Caco-2 (cell line): ENCODE measurements around the gene STAT4. TPM values are rescaled to one million over a fixed set of nuclear protein-coding genes. Genes with fewer than 3 reads are reported as not detected.

ENCODE experiments used
- BruUV-seq: library from RNA; stranded (reverse); fragments of 400-500 nt; replicated peaks from 2 replicates; lab custom pipeline; 2021; lab: Mats Ljungman, UMichigan
- CTCF ChIA-PET: fragments of 300-600 bp; sonication (Branson Sonifier 250); formaldehyde crosslinking; loops from one replicate; lab custom pipeline; 2022; ENCODE audit warnings: antibody characterized with exemption; lab: Charles Lee
- POLR2A ChIA-PET: fragments of 300-600 bp; sonication (Branson Sonifier 250); formaldehyde crosslinking; loops from one replicate; lab custom pipeline; 2022; ENCODE audit warnings: antibody characterized with exemption; lab: Charles Lee
- DNase-seq, 2 experiments: peaks; one replicate each; pipeline versions ENCODE4 v3.0.0 to v3.0.0-alpha.2; 2020 to 2022
- H3K27me3 ChIP-seq: replicated peaks from 2 replicates; pipeline ENCODE4 v1.6.0; 2011; ENCODE audit warnings: low read length; ENCODE audit not compliant: control insufficient read depth, insufficient read depth
- H3K36me3 ChIP-seq: 2 replicates; pipeline ENCODE4 v1.5.1; 2011; ENCODE audit warnings: low read length; ENCODE audit not compliant: control insufficient read depth, insufficient read depth
- H3K4me1 ChIP-seq: fragments of 250-450 bp; sonication (Bioruptor Pico); 2 replicates; pipeline ENCODE4 v1.5.1; 2020; ENCODE audit warnings: mild to moderate bottlenecking
- H3K4me3 ChIP-seq: 2 replicates; pipeline ENCODE4 v1.5.1; 2011; ENCODE audit warnings: low read depth, mild to moderate bottlenecking, control low read depth, low read length
- H3K9me3 ChIP-seq: fragments of 250-450 bp; sonication (Bioruptor Pico); 2 replicates; pipeline ENCODE4 v1.5.1; 2020; ENCODE audit warnings: mild to moderate bottlenecking, moderate library complexity
- H3K27ac Mint-ChIP-seq: one replicate; pipeline ENCODE4 v1.8.0; 2022; ENCODE audit warnings: mixed read lengths; ENCODE audit not compliant: unreplicated experiment
- H3K27me3 Mint-ChIP-seq: one replicate; pipeline ENCODE4 v1.8.0; 2022; ENCODE audit warnings: mixed read lengths; ENCODE audit not compliant: insufficient read depth, unreplicated experiment
- H3K36me3 Mint-ChIP-seq: one replicate; pipeline ENCODE4 v1.8.0; 2022; ENCODE audit warnings: mild to moderate bottlenecking, mixed read lengths; ENCODE audit not compliant: insufficient read depth, unreplicated experiment
- H3K4me1 Mint-ChIP-seq: one replicate; pipeline ENCODE4 v1.8.0; 2022; ENCODE audit warnings: low read depth, mixed read lengths; ENCODE audit not compliant: unreplicated experiment
- H3K4me3 Mint-ChIP-seq: one replicate; pipeline ENCODE4 v1.8.0; 2022; ENCODE audit warnings: mild to moderate bottlenecking, moderate library complexity, mixed read lengths; ENCODE audit not compliant: unreplicated experiment
- H3K9me3 Mint-ChIP-seq: one replicate; pipeline ENCODE4 v1.8.0; 2022; ENCODE audit warnings: mixed read lengths; ENCODE audit not compliant: unreplicated experiment
- CTCF ChIP-seq, 2 experiments: fragments of 200-600 bp in 1 of 2; IDR thresholded peaks; 1 replicate in 1 of 2; 2 replicates in 1 of 2; pipeline versions ENCODE4 v1.5.1 to v1.8.0; 2011 to 2022; ENCODE audit warnings: antibody characterized with exemption in 1 of 2, control low read depth in 1 of 2, inconsistent platforms in 1 of 2, low read depth in 1 of 2, low read length in 1 of 2, mild to moderate bottlenecking in 1 of 2, moderate library complexity in 1 of 2; ENCODE audit not compliant: insufficient read depth in 1 of 2, severe bottlenecking in 1 of 2, unreplicated experiment in 1 of 2
- intact Hi-C: fragments of 100-400 bp; cut with micrococcal nuclease; formaldehyde crosslinking; loops from one replicate; pipeline ENCODE4 v1.10.0; 2022; ENCODE audit not compliant: unreplicated experiment
- total RNA-seq: library from RNA; stranded (reverse); gene quantifications from 2 replicates; pipeline ENCODE4 v1.2.3, GENCODE V29; 2022

STAT4 gene
- total RNA-seq, 1 experiment from 2014 or later, result 0.48 TPM

- peaks cover 41% of the 10 kb centered on the region for H3K4me1 Mint-ChIP-seq
- H3K4me3 Mint-ChIP-seq, result no peak overlapping the region
- no TSS peak for BruUV-seq
- intact Hi-C loops, result no loop called here
- H3K36me3 Mint-ChIP-seq, result no peaks in the 10 kb centered on the region
- no peaks in the 10 kb centered on the region for H3K27me3 Mint-ChIP-seq
- Histone ChIP-seq H3K4me3 (no peak overlapping the region), H3K9me3 (no peaks in the 10 kb centered on the region), H3K36me3 (no peaks in the 10 kb centered on the region), H3K27me3 (no peaks in the 10 kb centered on the region), H3K4me1 (peaks cover 64% of the 10 kb centered on the region)
- ChIA-PET CTCF (interaction anchor here (0.5 kb wide), 1 partner anchor 525 kb away, joined by 3 read pairs; no protein-coding TSS in a partner anchor), POLR2A (interaction anchor here (1.1 kb wide), 1 partner anchor 76 kb away, joined by 3 read pairs; no protein-coding TSS in a partner anchor)
- no peak for DNase-seq
- no peaks in the 10 kb centered on the region for H3K9me3 Mint-ChIP-seq
- TF ChIP-seq CTCF (IDR thresholded peaks at IDR 0.05; ENCODE audit: insufficient read depth in 1 of 2, low read depth in 1 of 2, low read length in 1 of 2, severe bottlenecking in 1 of 2, unreplicated experiment in 1 of 2), result no peak
- H3K27ac Mint-ChIP-seq, result peak overlapping the region; percentile 65
Measured at GRCh38 chr2:191170773-191171172, 20.0 kb upstream of the STAT4 start.

GRCh38 chr2:191170301-191170636 lies 19.5 kb upstream of the STAT4 start:
- no peak overlapping the region for H3K4me3 ChIP-seq
- POLR2A ChIA-PET, result no interaction called here
- no TSS peak for BruUV-seq
- no peaks in the 10 kb centered on the region for H3K36me3 ChIP-seq
- Mint-ChIP-seq H3K9me3 (no peaks in the 10 kb centered on the region), H3K4me3 (no peak overlapping the region), H3K27ac (no peak overlapping the region), H3K36me3 (no peaks in the 10 kb centered on the region), H3K4me1 (peaks cover 39% of the 10 kb centered on the region), H3K27me3 (no peaks in the 10 kb centered on the region)
- CTCF ChIA-PET, result interaction anchor here (0.5 kb wide), 1 partner anchor 526 kb away, joined by 3 read pairs; no protein-coding TSS in a partner anchor
- H3K27me3 ChIP-seq, result no peaks in the 10 kb centered on the region
- H3K9me3 ChIP-seq, result no peaks in the 10 kb centered on the region
- H3K4me1 ChIP-seq, result peaks cover 69% of the 10 kb centered on the region
- no peak for TF ChIP-seq CTCF (IDR thresholded peaks at IDR 0.05; ENCODE audit: insufficient read depth in 1 of 2, low read depth in 1 of 2, low read length in 1 of 2, severe bottlenecking in 1 of 2, unreplicated experiment in 1 of 2)
- DNase-seq, result peak; percentile 23 to 49
- intact Hi-C loops, result no loop called here

GRCh38 chr2:191169456-191170300 lies 18.9 kb upstream of the STAT4 start:
- BruUV-seq, result TSS peak; percentile 41
- no peak for TF ChIP-seq CTCF (IDR thresholded peaks at IDR 0.05; ENCODE audit: insufficient read depth in 1 of 2, low read depth in 1 of 2, low read length in 1 of 2, severe bottlenecking in 1 of 2, unreplicated experiment in 1 of 2)
- Mint-ChIP-seq H3K27me3 (no peaks in the 10 kb centered on the region), H3K36me3 (no peaks in the 10 kb centered on the region), H3K9me3 (no peaks in the 10 kb centered on the region), H3K4me3 (no peak overlapping the region), H3K27ac (no peak overlapping the region), H3K4me1 (peaks cover 41% of the 10 kb centered on the region)
- H3K9me3 ChIP-seq, result no peaks in the 10 kb centered on the region
- no peak for DNase-seq
- ChIA-PET CTCF (no interaction called here), POLR2A (no interaction called here)
- H3K4me3 ChIP-seq, result no peak overlapping the region
- intact Hi-C loops, result loop anchor here (5.0 kb wide), 3 partner anchors 63 to 198 kb away; no protein-coding TSS in a partner anchor
- H3K27me3 ChIP-seq, result no peaks in the 10 kb centered on the region
- peaks cover 68% of the 10 kb centered on the region for H3K4me1 ChIP-seq
- H3K36me3 ChIP-seq, result no peaks in the 10 kb centered on the region
